DND-41 (cell line): ENCODE results near the gene RAB25.
"Not testable (repeated sequence)": the region's sequence is repeated elsewhere in the genome, so short reads cannot be mapped to it uniquely, and the experiment has no call there.

Experiments used
- ATAC-seq: fragments of 200-7000 bp; cut with Tn5 transposase; 3 replicates; pipeline ENCODE4 v1.9.1; 2021; ENCODE audit warnings: low read depth; ENCODE audit not compliant: insufficient read depth
- DNase-seq: peaks from one replicate; pipeline ENCODE4 v3.0.0-alpha.2; 2020
- H2AFZ ChIP-seq: 2 replicates; pipeline ENCODE4 v1.6.0; 2012; ENCODE audit warnings: low read depth, low read length
- H3K27ac ChIP-seq: 2 replicates; pipeline ENCODE4 v1.5.1; 2012; ENCODE audit warnings: low read length, inconsistent platforms
- H3K27me3 ChIP-seq: fragments of 200-600 bp; sonication (generic); 2 replicates; pipeline ENCODE4 v1.6.0; 2012; ENCODE audit warnings: low read length, mild to moderate bottlenecking, inconsistent platforms; ENCODE audit not compliant: insufficient read depth, poor library complexity
- H3K36me3 ChIP-seq: 2 replicates; pipeline ENCODE4 v1.5.1; 2012; ENCODE audit warnings: low read length, inconsistent platforms; ENCODE audit not compliant: insufficient read depth
- H3K4me1 ChIP-seq: 2 replicates; pipeline ENCODE4 v1.5.1; 2012; ENCODE audit warnings: mild to moderate bottlenecking, low read length; ENCODE audit not compliant: insufficient read depth
- H3K4me2 ChIP-seq: 2 replicates; pipeline ENCODE4 v1.6.0; 2012; ENCODE audit warnings: mild to moderate bottlenecking, moderate library complexity, low read length, inconsistent platforms; ENCODE audit not compliant: insufficient read depth
- H3K4me3 ChIP-seq, 2 experiments: fragments of 200-600 bp in 1 of 2; shearing (Covaris generic) in 1 of 2; 2 replicates each; pipeline ENCODE4 v1.5.1; 2012 to 2016; ENCODE audit warnings: inconsistent platforms in 2 of 2, low read length in 2 of 2, mild to moderate bottlenecking in 2 of 2, low read depth in 1 of 2, moderate library complexity in 1 of 2
- H3K79me2 ChIP-seq: 2 replicates; pipeline ENCODE4 v1.6.0; 2012; ENCODE audit warnings: low read length, inconsistent platforms; ENCODE audit not compliant: insufficient read depth
- H3K9ac ChIP-seq: 2 replicates; pipeline ENCODE4 v1.6.0; 2012; ENCODE audit warnings: low read depth, mild to moderate bottlenecking, inconsistent platforms, low read length, moderate library complexity
- H3K9me3 ChIP-seq: 2 replicates; pipeline ENCODE4 v1.5.1; 2012; ENCODE audit warnings: low read length, moderate library complexity, mild to moderate bottlenecking, inconsistent platforms; ENCODE audit not compliant: insufficient read depth, severe bottlenecking
- H4K20me1 ChIP-seq: 2 replicates; pipeline ENCODE4 v1.6.0; 2012; ENCODE audit warnings: low read length; ENCODE audit not compliant: insufficient read depth
- EZH2 ChIP-seq: IDR thresholded peaks from 3 replicates; pipeline ENCODE4 v1.6.1; 2012; ENCODE audit warnings: borderline replicate concordance, low read depth, mild to moderate bottlenecking, moderate library complexity, low read length, inconsistent platforms; ENCODE audit not compliant: severe bottlenecking
- TF ChIP-seq, protein P1 (sequence below): IDR thresholded peaks from 2 replicates; pipeline ENCODE4 v1.5.1; 2012; ENCODE audit warnings: borderline replicate concordance, low read length, moderate library complexity, mild to moderate bottlenecking; ENCODE audit not compliant: poor library complexity, severe bottlenecking; ENCODE audit errors: extremely low read depth

The RAB25 gene

GRCh38 chr1:156115514-156116374 is 54.8 kb downstream of the RAB25 start:
- no peaks in the 10 kb centered on the region for H3K4me1 ChIP-seq
- TF ChIP-seq EZH2 = no peak
- TF ChIP-seq, protein P1, sequence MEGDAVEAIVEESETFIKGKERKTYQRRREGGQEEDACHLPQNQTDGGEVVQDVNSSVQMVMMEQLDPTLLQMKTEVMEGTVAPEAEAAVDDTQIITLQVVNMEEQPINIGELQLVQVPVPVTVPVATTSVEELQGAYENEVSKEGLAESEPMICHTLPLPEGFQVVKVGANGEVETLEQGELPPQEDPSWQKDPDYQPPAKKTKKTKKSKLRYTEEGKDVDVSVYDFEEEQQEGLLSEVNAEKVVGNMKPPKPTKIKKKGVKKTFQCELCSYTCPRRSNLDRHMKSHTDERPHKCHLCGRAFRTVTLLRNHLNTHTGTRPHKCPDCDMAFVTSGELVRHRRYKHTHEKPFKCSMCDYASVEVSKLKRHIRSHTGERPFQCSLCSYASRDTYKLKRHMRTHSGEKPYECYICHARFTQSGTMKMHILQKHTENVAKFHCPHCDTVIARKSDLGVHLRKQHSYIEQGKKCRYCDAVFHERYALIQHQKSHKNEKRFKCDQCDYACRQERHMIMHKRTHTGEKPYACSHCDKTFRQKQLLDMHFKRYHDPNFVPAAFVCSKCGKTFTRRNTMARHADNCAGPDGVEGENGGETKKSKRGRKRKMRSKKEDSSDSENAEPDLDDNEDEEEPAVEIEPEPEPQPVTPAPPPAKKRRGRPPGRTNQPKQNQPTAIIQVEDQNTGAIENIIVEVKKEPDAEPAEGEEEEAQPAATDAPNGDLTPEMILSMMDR = no peak
- no peak overlapping the region for H2AFZ ChIP-seq
- DNase-seq (no peak), ATAC-seq (no peak)
- peaks cover 31% of the 10 kb centered on the region for H3K27me3 ChIP-seq
- H3K9me3 ChIP-seq = no peaks in the 10 kb centered on the region
- peaks cover 6% of the 10 kb centered on the region; the same call in 1 of the 2 replicates for H4K20me1 ChIP-seq
- H3K36me3 ChIP-seq = no peaks in the 10 kb centered on the region
- no peak overlapping the region for H3K9ac ChIP-seq
- no peak overlapping the region for H3K4me3 ChIP-seq
- no peak overlapping the region for H3K4me2 ChIP-seq
- no peak overlapping the region for H3K27ac ChIP-seq
- no peaks in the 10 kb centered on the region for H3K79me2 ChIP-seq

GRCh38 chr1:156116731-156117130 is 55.8 kb downstream of the RAB25 start:
- not testable (repeated sequence) for H4K20me1 ChIP-seq, H3K4me2 ChIP-seq, DNase-seq, H3K79me2 ChIP-seq, H3K27ac ChIP-seq, H3K9ac ChIP-seq, H3K9me3 ChIP-seq, H3K4me1 ChIP-seq, H3K4me3 ChIP-seq, ATAC-seq, H2AFZ ChIP-seq, H3K36me3 ChIP-seq
- H3K27me3 ChIP-seq = peaks cover 23% of the 10 kb centered on the region

GRCh38 chr1:156117414-156118176 is 56.6 kb downstream of the RAB25 start:
- no peak overlapping the region for H3K4me3 ChIP-seq
- H3K4me1 ChIP-seq = no peaks in the 10 kb centered on the region
- peaks cover 19% of the 10 kb centered on the region for H3K27me3 ChIP-seq
- H3K27ac ChIP-seq = no peak overlapping the region
- H3K9me3 ChIP-seq = no peaks in the 10 kb centered on the region
- DNase-seq (no peak), ATAC-seq (no peak)
- H3K9ac ChIP-seq = no peak overlapping the region
- H2AFZ ChIP-seq = no peak overlapping the region
- H3K36me3 ChIP-seq = no peaks in the 10 kb centered on the region
- TF ChIP-seq, protein P1 = no peak
- TF ChIP-seq EZH2 = no peak
- no peak overlapping the region for H3K4me2 ChIP-seq
- H4K20me1 ChIP-seq = peaks cover 2% of the 10 kb centered on the region; the same call in 1 of the 2 replicates
- no peaks in the 10 kb centered on the region for H3K79me2 ChIP-seq
